GM23338 (cell line): ENCODE results near the gene CKB. TPM values are rescaled to one million over a fixed set of nuclear protein-coding genes. Genes with fewer than 3 reads are reported as not detected.

Source experiments
- ATAC-seq: fragments of 200-7000 bp; cut with Tn5 transposase; 3 replicates; pipeline ENCODE4 v1.9.1; 2020
- DNase-seq: peaks from one replicate; pipeline ENCODE4 v3.0.0-alpha.2; 2015; ENCODE audit warnings: low spot score
- H2AFZ ChIP-seq: fragments of 200-600 bp; sonication (generic); 2 replicates; pipeline ENCODE4 v1.8.0; 2016; ENCODE audit warnings: antibody characterized with exemption, mild to moderate bottlenecking, moderate library complexity
- H3F3A ChIP-seq: fragments of 200-600 bp; sonication (generic); replicated peaks from 2 replicates; pipeline ENCODE4 v1.8.0; 2017; ENCODE audit warnings: antibody characterized with exemption, mixed run types, low read depth
- H3K27ac ChIP-seq: fragments of 200-600 bp; sonication (generic); 2 replicates; pipeline ENCODE4 v1.6.1; 2016; ENCODE audit warnings: low read depth
- H3K27me3 ChIP-seq: fragments of 200-600 bp; sonication (generic); 2 replicates; pipeline ENCODE4 v1.8.0; 2016; ENCODE audit warnings: mild to moderate bottlenecking, mixed run types, moderate library complexity; ENCODE audit not compliant: insufficient read depth
- H3K36me3 ChIP-seq: fragments of 200-600 bp; sonication (generic); 2 replicates; pipeline ENCODE4 v1.8.0; 2016; ENCODE audit warnings: mild to moderate bottlenecking; ENCODE audit not compliant: insufficient read depth
- H3K4me1 ChIP-seq: fragments of 200-600 bp; sonication (generic); 2 replicates; pipeline ENCODE4 v1.8.0; 2016; ENCODE audit warnings: mild to moderate bottlenecking, moderate library complexity; ENCODE audit not compliant: insufficient read depth
- H3K4me2 ChIP-seq: fragments of 200-600 bp; sonication (generic); 2 replicates; pipeline ENCODE4 v1.7.1; 2017; ENCODE audit warnings: mixed run types
- H3K4me3 ChIP-seq: fragments of 200-600 bp; sonication (generic); 2 replicates; pipeline ENCODE4 v1.6.1; 2016; ENCODE audit warnings: mixed run types
- H3K79me2 ChIP-seq: fragments of 200-600 bp; sonication (generic); replicated peaks from 2 replicates; pipeline ENCODE4 v1.8.0; 2017; ENCODE audit warnings: mild to moderate bottlenecking; ENCODE audit not compliant: insufficient read depth
- H3K9me2 ChIP-seq: fragments of 200-600 bp; sonication (generic); 2 replicates; pipeline ENCODE4 v1.8.0; 2017; ENCODE audit not compliant: insufficient read depth
- H4K20me1 ChIP-seq: fragments of 200-600 bp; sonication (generic); replicated peaks from 2 replicates; pipeline ENCODE4 v1.8.0; 2017; ENCODE audit warnings: mild to moderate bottlenecking; ENCODE audit not compliant: insufficient read depth
- H3K27ac Mint-ChIP-seq: 2 replicates; pipeline ENCODE4 v1.8.0; 2020; ENCODE audit warnings: inconsistent platforms, mild to moderate bottlenecking, moderate library complexity, mixed read lengths
- H3K27me3 Mint-ChIP-seq: 3 replicates; pipeline ENCODE4 v1.8.0; 2022; ENCODE audit warnings: low read depth, mild to moderate bottlenecking, moderate library complexity, mixed read lengths, inconsistent platforms; ENCODE audit not compliant: insufficient read depth, poor library complexity
- H3K36me3 Mint-ChIP-seq: 3 replicates; pipeline ENCODE4 v1.8.0; 2021; ENCODE audit warnings: low read depth, mild to moderate bottlenecking, inconsistent platforms, moderate library complexity, mixed read lengths
- H3K4me1 Mint-ChIP-seq: 3 replicates; pipeline ENCODE4 v1.8.0; 2020; ENCODE audit warnings: mild to moderate bottlenecking, inconsistent platforms, mixed read lengths
- H3K4me3 Mint-ChIP-seq: 3 replicates; pipeline ENCODE4 v1.8.0; 2021; ENCODE audit warnings: moderate library complexity, mild to moderate bottlenecking, inconsistent platforms, mixed read lengths
- H3K9me3 Mint-ChIP-seq: 3 replicates; pipeline ENCODE4 v1.8.0; 2020; ENCODE audit warnings: moderate library complexity, mild to moderate bottlenecking, inconsistent platforms, mixed read lengths
- CREB1 ChIP-seq: fragments of 250-450 bp; sonication (Bioruptor Pico); IDR thresholded peaks from 2 replicates; pipeline ENCODE4 v1.5.0; 2020; ENCODE audit warnings: low read depth, mild to moderate bottlenecking, moderate library complexity
- EZH2 ChIP-seq: fragments of 200-600 bp; sonication (generic); IDR thresholded peaks from one replicate; pipeline ENCODE4 v1.8.0; 2017; ENCODE audit warnings: antibody characterized with exemption, mild to moderate bottlenecking, low read depth; ENCODE audit not compliant: unreplicated experiment
- EZH2phosphoT487 ChIP-seq: fragments of 200-600 bp; sonication (generic); IDR thresholded peaks from one replicate; pipeline ENCODE4 v1.8.1; 2018; ENCODE audit warnings: antibody characterized with exemption; ENCODE audit not compliant: unreplicated experiment
- JUNB ChIP-seq: IDR thresholded peaks from one replicate; pipeline ENCODE4 v1.6.1; 2016; ENCODE audit warnings: antibody characterized with exemption; ENCODE audit not compliant: unreplicated experiment
- NANOG ChIP-seq: IDR thresholded peaks from 2 replicates; pipeline ENCODE4 v1.6.1; 2016; ENCODE audit warnings: antibody characterized with exemption, borderline replicate concordance
- POLR2AphosphoS5 ChIP-seq: IDR thresholded peaks from 2 replicates; pipeline ENCODE4 v1.6.1; 2016; ENCODE audit warnings: antibody characterized with exemption, low read depth
- STAT1 ChIP-seq: IDR thresholded peaks from one replicate; pipeline ENCODE4 v1.6.1; 2016; ENCODE audit warnings: antibody characterized with exemption; ENCODE audit not compliant: unreplicated experiment
- ZNF114 ChIP-seq: fragments of 250-450 bp; sonication (Bioruptor Pico); IDR thresholded peaks from 2 replicates; pipeline ENCODE4 v1.5.0; 2020; ENCODE audit warnings: mild to moderate bottlenecking, moderate library complexity
- ZNF331 ChIP-seq: fragments of 250-450 bp; sonication (Bioruptor Pico); IDR thresholded peaks from 2 replicates; pipeline ENCODE4 v1.5.0; 2020; ENCODE audit warnings: low read depth, mild to moderate bottlenecking, moderate library complexity
- polyA plus RNA-seq: library from polyadenylated mRNA; unstranded; fragments of >200 nt; fragmentation: Nextera tagmentation; extraction: Ambion mirVana; gene quantifications from 2 replicates; pipeline ENCODE4 v1.2.1, GENCODE V29; 2016
- total RNA-seq: library from RNA; depleted of rRNA; stranded (reverse); fragments of >200 nt; shearing (Covaris generic); gene quantifications from 2 replicates; pipeline ENCODE4 v1.2.3, GENCODE V29; 2014
- TF ChIP-seq, protein P1 (sequence below): IDR thresholded peaks from 2 replicates; pipeline ENCODE4 v1.6.1; 2016; ENCODE audit warnings: antibody characterized with exemption
- TF ChIP-seq, protein P2 (sequence below): fragments of 250-450 bp; sonication (Bioruptor Pico); IDR thresholded peaks from 2 replicates; pipeline ENCODE4 v1.5.0; 2020; ENCODE audit warnings: mild to moderate bottlenecking, moderate library complexity
- TF ChIP-seq, protein P3 (sequence below): IDR thresholded peaks from one replicate; pipeline ENCODE4 v1.6.1; 2018; ENCODE audit warnings: antibody characterized with exemption; ENCODE audit not compliant: unreplicated experiment
- TF ChIP-seq, protein P4 (sequence below), 2 experiments: fragments of 200-600 bp in 1 of 2; sonication (generic) in 1 of 2; conservative IDR thresholded peaks; 2 replicates each; pipeline versions ENCODE4 v1.5.1 to v1.6.1; 2016 to 2017; ENCODE audit warnings: antibody characterized with exemption in 2 of 2, low read depth in 2 of 2, mild to moderate bottlenecking in 2 of 2, moderate library complexity in 1 of 2

Gene CKB
- total and polyA plus RNA-seq, 2 experiments from 2014 or later = 604 to 852 TPM

GRCh38 chr14:103550451-103551337, 28.1 kb upstream of the CKB start:
- Mint-ChIP-seq H3K4me1 (peaks cover 5% of the 10 kb centered on the region; the same call in 1 of the 3 replicates), H3K27ac (no peak overlapping the region), H3K27me3 (peaks cover 6% of the 10 kb centered on the region), H3K36me3 (no peaks in the 10 kb centered on the region; the same call in 2 of the 3 replicates), H3K4me3 (no peak overlapping the region), H3K9me3 (no peaks in the 10 kb centered on the region)
- Histone ChIP-seq H2AFZ (no peak overlapping the region), H3K4me1 (no peaks in the 10 kb centered on the region), H3K4me3 (no peak overlapping the region), H3K9me2 (no peaks in the 10 kb centered on the region), H3F3A (no peaks in the 10 kb centered on the region), H3K36me3 (no peaks in the 10 kb centered on the region), H3K27ac (no peak overlapping the region), H3K27me3 (no peaks in the 10 kb centered on the region), H3K79me2 (no peaks in the 10 kb centered on the region), H3K4me2 (no peak overlapping the region), H4K20me1 (no peaks in the 10 kb centered on the region)
- DNase-seq (no peak), ATAC-seq (no peak)
- TF ChIP-seq EZH2 (no peak), JUNB (no peak), ZNF114 (no peak), POLR2AphosphoS5 (no peak), STAT1 (no peak), ZNF331 (CRISPR knock-in tag) (no peak), NANOG (no peak), EZH2phosphoT487 (no peak), CREB1 (CRISPR knock-in tag) (no peak)
- TF ChIP-seq, protein P1, sequence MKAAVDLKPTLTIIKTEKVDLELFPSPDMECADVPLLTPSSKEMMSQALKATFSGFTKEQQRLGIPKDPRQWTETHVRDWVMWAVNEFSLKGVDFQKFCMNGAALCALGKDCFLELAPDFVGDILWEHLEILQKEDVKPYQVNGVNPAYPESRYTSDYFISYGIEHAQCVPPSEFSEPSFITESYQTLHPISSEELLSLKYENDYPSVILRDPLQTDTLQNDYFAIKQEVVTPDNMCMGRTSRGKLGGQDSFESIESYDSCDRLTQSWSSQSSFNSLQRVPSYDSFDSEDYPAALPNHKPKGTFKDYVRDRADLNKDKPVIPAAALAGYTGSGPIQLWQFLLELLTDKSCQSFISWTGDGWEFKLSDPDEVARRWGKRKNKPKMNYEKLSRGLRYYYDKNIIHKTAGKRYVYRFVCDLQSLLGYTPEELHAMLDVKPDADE = no peak
- TF ChIP-seq, protein P2, sequence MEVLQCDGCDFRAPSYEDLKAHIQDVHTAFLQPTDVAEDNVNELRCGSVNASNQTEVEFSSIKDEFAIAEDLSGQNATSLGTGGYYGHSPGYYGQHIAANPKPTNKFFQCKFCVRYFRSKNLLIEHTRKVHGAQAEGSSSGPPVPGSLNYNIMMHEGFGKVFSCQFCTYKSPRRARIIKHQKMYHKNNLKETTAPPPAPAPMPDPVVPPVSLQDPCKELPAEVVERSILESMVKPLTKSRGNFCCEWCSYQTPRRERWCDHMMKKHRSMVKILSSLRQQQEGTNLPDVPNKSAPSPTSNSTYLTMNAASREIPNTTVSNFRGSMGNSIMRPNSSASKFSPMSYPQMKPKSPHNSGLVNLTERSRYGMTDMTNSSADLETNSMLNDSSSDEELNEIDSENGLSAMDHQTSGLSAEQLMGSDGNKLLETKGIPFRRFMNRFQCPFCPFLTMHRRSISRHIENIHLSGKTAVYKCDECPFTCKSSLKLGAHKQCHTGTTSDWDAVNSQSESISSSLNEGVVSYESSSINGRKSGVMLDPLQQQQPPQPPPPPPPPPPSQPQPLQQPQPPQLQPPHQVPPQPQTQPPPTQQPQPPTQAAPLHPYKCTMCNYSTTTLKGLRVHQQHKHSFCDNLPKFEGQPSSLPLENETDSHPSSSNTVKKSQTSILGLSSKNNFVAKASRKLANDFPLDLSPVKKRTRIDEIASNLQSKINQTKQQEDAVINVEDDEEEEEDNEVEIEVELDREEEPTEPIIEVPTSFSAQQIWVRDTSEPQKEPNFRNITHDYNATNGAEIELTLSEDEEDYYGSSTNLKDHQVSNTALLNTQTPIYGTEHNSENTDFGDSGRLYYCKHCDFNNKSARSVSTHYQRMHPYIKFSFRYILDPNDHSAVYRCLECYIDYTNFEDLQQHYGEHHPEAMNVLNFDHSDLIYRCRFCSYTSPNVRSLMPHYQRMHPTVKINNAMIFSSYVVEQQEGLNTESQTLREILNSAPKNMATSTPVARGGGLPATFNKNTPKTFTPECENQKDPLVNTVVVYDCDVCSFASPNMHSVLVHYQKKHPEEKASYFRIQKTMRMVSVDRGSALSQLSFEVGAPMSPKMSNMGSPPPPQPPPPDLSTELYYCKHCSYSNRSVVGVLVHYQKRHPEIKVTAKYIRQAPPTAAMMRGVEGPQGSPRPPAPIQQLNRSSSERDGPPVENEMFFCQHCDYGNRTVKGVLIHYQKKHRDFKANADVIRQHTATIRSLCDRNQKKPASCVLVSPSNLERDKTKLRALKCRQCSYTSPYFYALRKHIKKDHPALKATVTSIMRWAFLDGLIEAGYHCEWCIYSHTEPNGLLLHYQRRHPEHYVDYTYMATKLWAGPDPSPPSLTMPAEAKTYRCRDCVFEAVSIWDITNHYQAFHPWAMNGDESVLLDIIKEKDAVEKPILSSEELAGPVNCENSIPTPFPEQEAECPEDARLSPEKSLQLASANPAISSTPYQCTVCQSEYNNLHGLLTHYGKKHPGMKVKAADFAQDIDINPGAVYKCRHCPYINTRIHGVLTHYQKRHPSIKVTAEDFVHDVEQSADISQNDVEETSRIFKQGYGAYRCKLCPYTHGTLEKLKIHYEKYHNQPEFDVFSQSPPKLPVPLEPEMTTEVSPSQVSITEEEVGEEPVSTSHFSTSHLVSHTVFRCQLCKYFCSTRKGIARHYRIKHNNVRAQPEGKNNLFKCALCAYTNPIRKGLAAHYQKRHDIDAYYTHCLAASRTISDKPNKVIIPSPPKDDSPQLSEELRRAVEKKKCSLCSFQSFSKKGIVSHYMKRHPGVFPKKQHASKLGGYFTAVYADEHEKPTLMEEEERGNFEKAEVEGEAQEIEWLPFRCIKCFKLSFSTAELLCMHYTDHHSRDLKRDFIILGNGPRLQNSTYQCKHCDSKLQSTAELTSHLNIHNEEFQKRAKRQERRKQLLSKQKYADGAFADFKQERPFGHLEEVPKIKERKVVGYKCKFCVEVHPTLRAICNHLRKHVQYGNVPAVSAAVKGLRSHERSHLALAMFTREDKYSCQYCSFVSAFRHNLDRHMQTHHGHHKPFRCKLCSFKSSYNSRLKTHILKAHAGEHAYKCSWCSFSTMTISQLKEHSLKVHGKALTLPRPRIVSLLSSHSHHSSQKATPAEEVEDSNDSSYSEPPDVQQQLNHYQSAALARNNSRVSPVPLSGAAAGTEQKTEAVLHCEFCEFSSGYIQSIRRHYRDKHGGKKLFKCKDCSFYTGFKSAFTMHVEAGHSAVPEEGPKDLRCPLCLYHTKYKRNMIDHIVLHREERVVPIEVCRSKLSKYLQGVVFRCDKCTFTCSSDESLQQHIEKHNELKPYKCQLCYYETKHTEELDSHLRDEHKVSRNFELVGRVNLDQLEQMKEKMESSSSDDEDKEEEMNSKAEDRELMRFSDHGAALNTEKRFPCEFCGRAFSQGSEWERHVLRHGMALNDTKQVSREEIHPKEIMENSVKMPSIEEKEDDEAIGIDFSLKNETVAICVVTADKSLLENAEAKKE (CRISPR knock-in tag) = no peak
- TF ChIP-seq, protein P3, sequence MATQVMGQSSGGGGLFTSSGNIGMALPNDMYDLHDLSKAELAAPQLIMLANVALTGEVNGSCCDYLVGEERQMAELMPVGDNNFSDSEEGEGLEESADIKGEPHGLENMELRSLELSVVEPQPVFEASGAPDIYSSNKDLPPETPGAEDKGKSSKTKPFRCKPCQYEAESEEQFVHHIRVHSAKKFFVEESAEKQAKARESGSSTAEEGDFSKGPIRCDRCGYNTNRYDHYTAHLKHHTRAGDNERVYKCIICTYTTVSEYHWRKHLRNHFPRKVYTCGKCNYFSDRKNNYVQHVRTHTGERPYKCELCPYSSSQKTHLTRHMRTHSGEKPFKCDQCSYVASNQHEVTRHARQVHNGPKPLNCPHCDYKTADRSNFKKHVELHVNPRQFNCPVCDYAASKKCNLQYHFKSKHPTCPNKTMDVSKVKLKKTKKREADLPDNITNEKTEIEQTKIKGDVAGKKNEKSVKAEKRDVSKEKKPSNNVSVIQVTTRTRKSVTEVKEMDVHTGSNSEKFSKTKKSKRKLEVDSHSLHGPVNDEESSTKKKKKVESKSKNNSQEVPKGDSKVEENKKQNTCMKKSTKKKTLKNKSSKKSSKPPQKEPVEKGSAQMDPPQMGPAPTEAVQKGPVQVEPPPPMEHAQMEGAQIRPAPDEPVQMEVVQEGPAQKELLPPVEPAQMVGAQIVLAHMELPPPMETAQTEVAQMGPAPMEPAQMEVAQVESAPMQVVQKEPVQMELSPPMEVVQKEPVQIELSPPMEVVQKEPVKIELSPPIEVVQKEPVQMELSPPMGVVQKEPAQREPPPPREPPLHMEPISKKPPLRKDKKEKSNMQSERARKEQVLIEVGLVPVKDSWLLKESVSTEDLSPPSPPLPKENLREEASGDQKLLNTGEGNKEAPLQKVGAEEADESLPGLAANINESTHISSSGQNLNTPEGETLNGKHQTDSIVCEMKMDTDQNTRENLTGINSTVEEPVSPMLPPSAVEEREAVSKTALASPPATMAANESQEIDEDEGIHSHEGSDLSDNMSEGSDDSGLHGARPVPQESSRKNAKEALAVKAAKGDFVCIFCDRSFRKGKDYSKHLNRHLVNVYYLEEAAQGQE = no peak
- TF ChIP-seq, protein P4, sequence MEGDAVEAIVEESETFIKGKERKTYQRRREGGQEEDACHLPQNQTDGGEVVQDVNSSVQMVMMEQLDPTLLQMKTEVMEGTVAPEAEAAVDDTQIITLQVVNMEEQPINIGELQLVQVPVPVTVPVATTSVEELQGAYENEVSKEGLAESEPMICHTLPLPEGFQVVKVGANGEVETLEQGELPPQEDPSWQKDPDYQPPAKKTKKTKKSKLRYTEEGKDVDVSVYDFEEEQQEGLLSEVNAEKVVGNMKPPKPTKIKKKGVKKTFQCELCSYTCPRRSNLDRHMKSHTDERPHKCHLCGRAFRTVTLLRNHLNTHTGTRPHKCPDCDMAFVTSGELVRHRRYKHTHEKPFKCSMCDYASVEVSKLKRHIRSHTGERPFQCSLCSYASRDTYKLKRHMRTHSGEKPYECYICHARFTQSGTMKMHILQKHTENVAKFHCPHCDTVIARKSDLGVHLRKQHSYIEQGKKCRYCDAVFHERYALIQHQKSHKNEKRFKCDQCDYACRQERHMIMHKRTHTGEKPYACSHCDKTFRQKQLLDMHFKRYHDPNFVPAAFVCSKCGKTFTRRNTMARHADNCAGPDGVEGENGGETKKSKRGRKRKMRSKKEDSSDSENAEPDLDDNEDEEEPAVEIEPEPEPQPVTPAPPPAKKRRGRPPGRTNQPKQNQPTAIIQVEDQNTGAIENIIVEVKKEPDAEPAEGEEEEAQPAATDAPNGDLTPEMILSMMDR (conservative IDR thresholded peaks at IDR 0.05; ENCODE audit: low read depth in 2 of 2) = no peak
